Parathyroid adenoma (tissue), 2 donors: Measurements from ENCODE around the gene CHIC2.

Experiments used
- H2AFZ ChIP-seq: fragments of 300-600 bp; sonication (generic); one replicate; pipeline ENCODE4 v1.7.0; 2017; ENCODE audit warnings: antibody characterized with exemption, mild to moderate bottlenecking
- H3K27ac ChIP-seq: fragments of 300-600 bp; sonication (generic); one replicate; pipeline ENCODE4 v1.7.0; 2017
- H3K27me3 ChIP-seq: fragments of 300-600 bp; sonication (generic); one replicate; pipeline ENCODE4 v1.7.0; 2017; ENCODE audit warnings: low read length; ENCODE audit not compliant: control insufficient read depth, insufficient read depth
- H3K36me3 ChIP-seq: fragments of 300-600 bp; sonication (generic); one replicate; pipeline ENCODE4 v1.7.0; 2017; ENCODE audit warnings: low read length; ENCODE audit not compliant: control insufficient read depth, insufficient read depth
- H3K4me1 ChIP-seq: fragments of 300-600 bp; sonication (generic); one replicate; pipeline ENCODE4 v1.7.0; 2017; ENCODE audit warnings: control low read depth
- H3K4me2 ChIP-seq: fragments of 300-600 bp; sonication (generic); one replicate; pipeline ENCODE4 v1.7.0; 2017; ENCODE audit warnings: low read length
- H3K4me3 ChIP-seq: fragments of 300-600 bp; sonication (generic); one replicate; pipeline ENCODE4 v1.7.0; 2017; ENCODE audit warnings: low read depth, low read length
- H3K79me2 ChIP-seq: fragments of 300-600 bp; sonication (generic); one replicate; pipeline ENCODE4 v1.7.0; 2017; ENCODE audit warnings: control low read depth
- H3K9ac ChIP-seq: fragments of 300-600 bp; sonication (generic); one replicate; pipeline ENCODE4 v1.7.0; 2017; ENCODE audit warnings: mild to moderate bottlenecking
- H3K9me3 ChIP-seq: fragments of 300-600 bp; sonication (generic); one replicate; pipeline ENCODE4 v1.7.0; 2017; ENCODE audit warnings: low read length; ENCODE audit not compliant: control insufficient read depth
- CTCF ChIP-seq: fragments of 300-600 bp; sonication (generic); IDR thresholded peaks from one replicate; pipeline ENCODE4 v1.7.0; 2017; ENCODE audit warnings: antibody characterized with exemption, mild to moderate bottlenecking
- donor health status: primary hyperparathyroidism.

The CHIC2 gene

GRCh38 chr4:54100595-54101189 is 36.3 kb upstream of the CHIC2 start:
- H2AFZ ChIP-seq, result no peak overlapping the region
- no peak overlapping the region for H3K27ac ChIP-seq
- H3K4me2 ChIP-seq, result peak overlapping the region; percentile 42
- TF ChIP-seq CTCF, result no peak
- H3K27me3 ChIP-seq, result peaks cover 16% of the 10 kb centered on the region
- no peaks in the 10 kb centered on the region for H3K79me2 ChIP-seq
- H3K9me3 ChIP-seq, result no peaks in the 10 kb centered on the region
- H3K9ac ChIP-seq, result no peak overlapping the region
- peak overlapping the region; percentile 16 for H3K4me3 ChIP-seq
- no peaks in the 10 kb centered on the region for H3K4me1 ChIP-seq
- H3K36me3 ChIP-seq, result no peaks in the 10 kb centered on the region

- TF ChIP-seq CTCF, result no peak
- Histone ChIP-seq H2AFZ (no peak within 1 kb of the TSS), H3K4me1 (no peaks in the 10 kb centered on the region), H3K9ac (no peak within 1 kb of the TSS), H3K79me2 (no peaks in the 10 kb centered on the region), H3K4me2 (peak within 1 kb of the TSS; percentile 42), H3K9me3 (no peaks in the 10 kb centered on the region), H3K27ac (no peak within 1 kb of the TSS), H3K4me3 (peak within 1 kb of the TSS; percentile 16), H3K36me3 (no peaks in the 10 kb centered on the region), H3K27me3 (peaks cover 16% of the 10 kb centered on the region)
Measured at GRCh38 chr4:54099748-54100574, 35.6 kb upstream of the CHIC2 start, which contains the start of gene GSX2. Gene GSX2 (plus strand): TSS chr4:54100163. CDS start chr4:54100345, 182 bp downstream.

- no peak for TF ChIP-seq CTCF
- H3K36me3 ChIP-seq, result no peaks in the 10 kb centered on the region
- no peaks in the 10 kb centered on the region for H3K4me1 ChIP-seq
- no peak overlapping the region for H3K9ac ChIP-seq
- peak overlapping the region; percentile 3 for H3K4me2 ChIP-seq
- no peak overlapping the region for H2AFZ ChIP-seq
- no peaks in the 10 kb centered on the region for H3K9me3 ChIP-seq
- H3K4me3 ChIP-seq, result no peak overlapping the region
- peaks cover 16% of the 10 kb centered on the region for H3K27me3 ChIP-seq
- H3K27ac ChIP-seq, result no peak overlapping the region
- no peaks in the 10 kb centered on the region for H3K79me2 ChIP-seq
Measured at GRCh38 chr4:54099287-54099747, 34.9 kb upstream of the CHIC2 start.

GRCh38 chr4:54098375-54098774 is 34.0 kb upstream of the CHIC2 start:
- Histone ChIP-seq H2AFZ (no peak overlapping the region), H3K9ac (no peak overlapping the region), H3K27me3 (peaks cover 16% of the 10 kb centered on the region), H3K4me1 (no peaks in the 10 kb centered on the region), H3K36me3 (no peaks in the 10 kb centered on the region), H3K4me3 (peak overlapping the region; percentile 11), H3K79me2 (no peaks in the 10 kb centered on the region), H3K27ac (no peak overlapping the region), H3K4me2 (no peak overlapping the region), H3K9me3 (no peaks in the 10 kb centered on the region)
- no peak for TF ChIP-seq CTCF
